Muscle of arm (tissue), 14 donors: ENCODE measurements around the gene NXPH3. TPM values are rescaled to one million over a fixed set of nuclear protein-coding genes. Genes with fewer than 3 reads are reported as not detected.
A peak's percentile ranks its signal among the peaks of the same experiment; 100 is the strongest.
"Not testable (repeated sequence)": the region's sequence is repeated elsewhere in the genome, so short reads cannot be mapped to it uniquely, and the experiment has no call there.

Experiments used
- DNase-seq: peaks from one replicate; pipeline ENCODE4 v3.0.0-alpha.2; 2013
- long read RNA-seq, 11 donors: transcript quantifications; one replicate each; lab custom pipeline, GENCODE V29; 2026
- polyA plus RNA-seq, 12 donors: library from polyadenylated mRNA; unstranded; fragments of 120-200 nt; gene quantifications; one replicate each; pipeline ENCODE4 v1.2.1, GENCODE V29; 2013; ENCODE audit not compliant: insufficient read length in 12 of 12

The NXPH3 gene
- 1 to 10 TPM in 10 of 12 donors, not detected in 2; 1.1 to 1.9 (median 1.3) TPM for polyA plus RNA-seq
- long read RNA-seq, donor 1, full-length matches to known transcripts = 2 of 2 reads
- long read RNA-seq, donor 1, partial matches to known transcripts = 0 of 2 reads
- long read RNA-seq, donor 1, other reads (novel, unspliced or antisense) = 0 of 2 reads
- long read RNA-seq, donor 2 = 0 reads
- long read RNA-seq, donor 3, full-length matches to known transcripts = 2 of 2 reads
- long read RNA-seq, donor 3, partial matches to known transcripts = 0 of 2 reads
- long read RNA-seq, donor 3, other reads (novel, unspliced or antisense) = 0 of 2 reads
- long read RNA-seq, donor 4, full-length matches to known transcripts = 2 of 2 reads
- long read RNA-seq, donor 4, partial matches to known transcripts = 0 of 2 reads
- long read RNA-seq, donor 4, other reads (novel, unspliced or antisense) = 0 of 2 reads
- long read RNA-seq, donor 5, full-length matches to known transcripts = 4 of 4 reads
- long read RNA-seq, donor 5, partial matches to known transcripts = 0 of 4 reads
- long read RNA-seq, donor 5, other reads (novel, unspliced or antisense) = 0 of 4 reads
- long read RNA-seq, donor 6, full-length matches to known transcripts = 3 of 3 reads
- long read RNA-seq, donor 6, partial matches to known transcripts = 0 of 3 reads
- long read RNA-seq, donor 6, other reads (novel, unspliced or antisense) = 0 of 3 reads
- long read RNA-seq, donor 7 = 0 reads
- long read RNA-seq, donor 8, full-length matches to known transcripts = 3 of 3 reads
- long read RNA-seq, donor 8, partial matches to known transcripts = 0 of 3 reads
- long read RNA-seq, donor 8, other reads (novel, unspliced or antisense) = 0 of 3 reads
- long read RNA-seq, donor 9, full-length matches to known transcripts = 1 of 1 reads
- long read RNA-seq, donor 9, partial matches to known transcripts = 0 of 1 reads
- long read RNA-seq, donor 9, other reads (novel, unspliced or antisense) = 0 of 1 reads
- long read RNA-seq, donor 10, full-length matches to known transcripts = 4 of 4 reads
- long read RNA-seq, donor 10, partial matches to known transcripts = 0 of 4 reads
- long read RNA-seq, donor 10, other reads (novel, unspliced or antisense) = 0 of 4 reads
- long read RNA-seq, donor 11, full-length matches to known transcripts = 3 of 3 reads
- long read RNA-seq, donor 11, partial matches to known transcripts = 0 of 3 reads
- long read RNA-seq, donor 11, other reads (novel, unspliced or antisense) = 0 of 3 reads

DNA sequence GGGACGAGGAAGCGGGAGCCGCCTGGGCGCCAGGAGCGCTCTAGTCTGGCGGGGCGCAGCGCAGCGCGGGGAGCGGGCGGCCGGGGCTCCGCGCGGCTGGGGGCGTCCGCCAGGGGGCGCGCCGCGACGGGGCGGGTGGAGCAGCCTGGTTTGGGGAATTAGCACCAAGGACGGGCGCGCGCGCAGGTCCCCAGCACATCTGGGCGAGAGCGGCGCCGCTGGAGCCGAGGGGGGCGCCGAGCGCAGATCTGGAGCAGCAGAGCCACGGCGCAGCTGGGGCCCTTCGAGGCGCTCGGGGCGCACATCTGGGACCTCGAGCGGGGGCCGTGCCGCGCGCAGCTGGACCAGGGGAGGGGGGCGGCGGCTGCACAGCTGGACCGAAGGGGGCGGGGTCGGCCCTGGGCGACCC, at the start of gene NXPH3:
TSS of gene NXPH3 (plus strand) at position 193 of the 409 bp plus-strand sequence. CDS start 349 bp downstream, outside the sequence.
- peak; percentile 40 for DNase-seq

DNA sequence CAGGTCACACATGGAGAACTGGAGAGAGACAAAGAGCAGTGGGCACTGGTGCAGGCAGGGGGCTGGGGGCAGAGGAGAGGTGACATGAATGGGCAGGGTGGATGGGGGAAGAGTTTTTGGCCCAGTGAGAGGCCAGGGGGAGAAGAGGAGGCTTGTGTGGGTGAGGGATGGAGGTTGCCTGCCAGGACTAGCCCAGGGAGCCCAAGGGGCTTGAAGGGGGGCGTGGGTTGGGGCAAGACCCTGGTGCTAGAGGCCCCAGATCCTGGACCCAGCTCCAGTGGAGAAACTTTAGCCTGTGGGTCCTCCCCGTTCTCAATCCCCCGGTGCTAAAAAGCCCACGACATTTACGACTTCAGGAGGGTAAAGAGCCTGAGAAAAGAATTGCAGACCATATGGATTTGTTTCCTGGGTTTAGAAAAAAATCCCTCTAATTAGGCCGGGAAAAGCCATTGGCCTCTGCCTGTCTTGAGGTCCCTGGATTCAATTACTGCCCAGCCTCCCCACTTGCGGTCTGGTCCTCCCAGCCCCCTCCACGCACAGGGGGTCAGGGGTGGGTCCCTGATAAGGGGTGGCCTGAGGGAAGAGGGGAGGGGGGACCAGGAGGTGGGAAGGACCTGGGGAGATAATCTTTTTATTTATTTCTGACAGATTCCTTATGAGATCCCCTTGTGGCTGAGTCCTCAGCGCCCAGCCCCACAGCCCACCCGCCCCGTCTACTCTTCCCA, 47.6 kb upstream of the NXPH3 start:
- DNase-seq = no peak

DNA sequence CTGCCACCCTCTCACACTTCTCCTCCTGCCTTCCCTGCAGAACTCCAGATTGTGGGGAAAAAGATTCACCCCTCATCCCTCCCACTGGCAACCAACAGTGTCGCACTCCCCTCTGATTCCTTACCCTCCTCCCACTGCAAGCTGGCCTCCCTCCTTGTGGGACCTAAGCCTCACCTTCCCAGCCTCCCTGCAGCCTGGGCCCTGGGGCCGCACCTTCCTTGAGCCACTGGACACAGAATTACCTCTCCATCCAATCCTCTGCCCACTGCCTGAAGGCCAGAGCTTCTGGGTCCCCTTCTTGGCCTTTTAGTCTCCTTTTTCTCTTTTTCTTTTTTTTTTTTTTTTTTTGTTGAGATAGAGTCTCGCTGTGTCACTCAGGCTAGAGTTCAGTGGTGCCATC, 46.7 kb upstream of the NXPH3 start:
- no peak for DNase-seq

DNA sequence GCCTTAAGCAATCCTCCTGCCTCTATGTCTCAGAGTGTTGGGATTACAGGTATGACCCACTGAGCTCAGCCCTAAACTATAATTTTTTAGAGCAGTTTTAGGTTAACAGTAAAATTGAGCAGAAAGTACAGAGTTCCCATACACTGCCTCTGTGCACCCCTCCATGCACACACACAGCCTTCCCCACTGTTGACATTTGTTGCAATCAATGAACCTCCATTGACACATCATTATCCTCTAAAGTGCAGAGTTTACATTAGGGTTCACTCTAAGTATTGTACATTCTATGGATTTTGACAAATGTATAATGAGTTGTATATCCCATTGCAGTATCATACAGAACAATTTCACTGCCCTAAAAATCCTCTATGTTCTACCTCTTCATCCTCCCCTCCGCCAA, 45.6 kb upstream of the NXPH3 start:
- no peak for DNase-seq

DNA sequence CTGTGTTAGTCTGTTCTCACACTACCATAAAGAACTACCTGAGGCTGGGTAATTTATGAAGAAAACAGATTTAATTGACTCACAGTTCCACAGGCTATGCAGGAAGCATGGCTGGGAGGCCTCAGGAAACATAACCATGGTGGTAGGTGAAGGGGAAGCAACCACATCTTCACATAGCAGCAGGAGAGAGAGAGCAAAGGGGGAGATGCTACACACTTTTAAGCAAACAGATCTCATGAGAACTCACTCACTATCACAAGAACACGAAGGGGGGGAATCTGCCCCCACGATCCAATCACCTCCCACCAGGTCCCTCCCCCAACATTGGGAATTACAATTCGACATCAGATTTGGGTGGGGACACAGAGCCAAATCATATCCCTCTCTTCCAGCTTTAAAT, 31.8 kb upstream of the NXPH3 start:
- DNase-seq = no peak

DNA sequence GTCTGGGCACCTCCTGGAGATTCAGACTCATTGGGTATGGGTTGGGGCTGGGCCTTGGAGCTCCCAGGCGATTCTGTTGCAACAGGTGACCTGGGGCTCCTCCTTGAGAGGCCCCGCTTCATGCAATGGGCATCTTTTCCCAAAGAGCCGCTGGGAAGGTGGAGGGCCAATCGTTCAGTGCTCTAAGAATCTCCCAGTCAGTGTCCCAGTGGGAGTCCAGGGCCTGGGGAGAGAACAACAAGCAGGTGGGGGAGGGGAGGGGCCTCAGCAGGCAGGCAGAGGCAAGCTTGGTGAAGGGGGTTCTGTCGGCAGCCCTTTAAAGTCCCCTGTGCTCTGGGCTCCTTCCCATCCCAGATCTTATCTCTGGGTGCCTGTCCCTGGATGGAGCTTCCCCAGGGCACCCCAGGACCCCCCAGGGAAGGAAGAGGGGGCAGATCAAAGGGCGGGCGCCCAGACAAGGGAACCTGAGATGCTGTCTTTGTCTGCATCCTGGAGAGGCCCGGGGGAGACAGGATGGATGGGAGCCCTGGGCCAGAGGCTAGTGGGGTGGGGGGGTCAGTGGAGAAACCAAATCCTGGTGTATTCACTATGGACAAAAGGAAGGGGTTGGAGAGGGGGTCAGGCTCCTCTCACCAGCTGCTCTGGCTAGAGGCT, 30.5 kb upstream of the NXPH3 start:
- no peak for DNase-seq

DNA sequence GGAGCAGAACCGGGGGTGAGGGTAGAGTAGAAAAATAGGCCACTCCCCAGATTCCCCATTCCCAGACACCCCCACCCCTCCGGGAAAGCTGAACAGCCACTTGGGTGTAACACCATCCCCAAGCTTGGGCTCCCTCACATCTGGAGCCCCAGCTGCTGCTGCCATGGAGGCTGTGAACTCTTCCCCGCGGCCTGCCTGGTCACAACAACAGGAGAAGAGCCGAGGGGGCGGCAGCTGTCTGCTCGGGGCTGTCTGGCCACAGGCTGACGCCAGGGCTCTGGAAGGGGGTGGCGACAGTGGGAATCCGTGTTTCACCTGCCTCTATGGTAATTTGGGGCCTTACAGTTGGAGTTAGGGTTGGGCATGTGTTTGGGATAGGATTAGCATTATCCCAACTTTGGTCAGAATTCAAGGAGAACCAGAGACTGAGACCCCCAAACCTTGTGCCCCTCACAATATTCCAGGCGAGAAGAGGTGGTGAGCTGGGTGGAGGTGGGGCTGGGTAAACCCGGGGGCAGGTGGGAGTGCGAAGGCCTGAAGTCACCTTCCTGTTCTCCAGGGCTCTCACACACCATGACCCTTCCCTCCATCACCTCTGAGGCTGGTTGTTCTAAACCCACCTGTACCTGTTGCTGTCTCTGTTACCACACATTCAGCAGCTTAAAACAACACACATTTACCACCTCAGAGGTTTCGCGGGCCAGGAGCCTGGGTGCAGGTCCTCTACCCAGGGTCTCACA, 29.7 kb upstream of the NXPH3 start:
- no peak for DNase-seq

DNA sequence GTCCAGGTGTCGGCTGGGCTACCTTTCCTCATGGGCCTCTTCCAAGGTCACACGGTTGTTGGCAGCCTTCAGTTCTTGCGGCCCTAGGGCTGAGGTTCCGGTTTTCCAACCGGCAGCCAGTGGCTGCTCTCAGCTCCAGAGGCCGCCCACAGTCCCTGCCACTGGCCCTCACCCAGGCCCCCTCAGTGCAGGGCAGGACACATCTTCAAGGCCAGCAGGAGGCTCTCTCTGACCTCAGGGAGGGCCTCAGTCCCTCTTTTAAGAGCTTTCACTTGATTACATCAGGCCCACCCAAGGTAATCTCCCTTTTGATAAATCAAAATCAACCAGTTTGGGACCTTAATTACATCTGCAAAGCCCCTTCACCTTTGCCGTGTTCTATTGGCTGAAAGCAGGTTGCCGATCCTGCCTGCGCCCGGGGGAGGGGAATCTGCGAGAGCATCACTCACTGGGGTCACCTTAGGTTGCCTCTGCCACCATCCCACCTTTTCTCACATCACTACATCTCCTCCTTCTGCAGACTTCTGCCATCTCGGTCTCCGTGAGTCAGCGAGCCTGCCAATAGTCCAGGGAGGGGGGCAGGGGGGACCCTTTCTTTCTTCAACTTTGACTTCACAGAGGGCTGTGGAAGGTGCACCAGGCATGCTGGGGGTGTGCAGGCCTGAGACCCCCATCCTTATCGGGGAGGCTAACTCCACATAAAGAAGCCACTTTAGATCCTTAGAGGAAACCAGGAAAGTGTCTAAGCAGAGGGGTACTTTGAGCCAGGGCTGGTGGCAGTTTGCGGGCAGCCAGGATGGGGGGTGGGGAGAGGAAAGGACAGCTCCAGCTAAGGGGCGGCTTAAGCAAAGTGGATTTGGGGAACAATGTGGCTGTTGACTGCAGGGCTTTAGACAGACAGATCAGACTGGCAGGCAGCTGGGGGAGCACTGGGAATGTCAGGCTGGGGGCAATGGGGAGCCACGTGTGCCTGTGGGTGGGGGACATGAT, 28.8 kb upstream of the NXPH3 start:
- DNase-seq = no peak

DNA sequence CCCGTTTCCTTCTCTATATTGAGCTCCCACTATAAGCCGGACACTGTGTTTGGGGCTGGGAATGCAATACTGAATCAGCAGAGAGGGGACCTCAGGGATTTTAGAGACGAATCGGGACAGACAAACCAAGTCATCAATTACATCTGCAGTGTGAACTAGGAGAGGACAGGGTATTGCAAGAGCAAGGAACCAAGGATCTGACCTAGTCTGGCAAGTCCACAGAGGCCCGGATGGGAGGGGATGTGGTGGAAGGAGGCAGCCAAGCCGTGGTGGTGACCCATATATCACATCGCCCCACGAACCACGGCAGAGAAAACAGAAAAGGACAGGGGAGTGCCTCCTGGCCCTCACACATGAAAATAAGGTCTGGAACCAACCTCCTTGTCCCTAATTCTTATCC, 28.1 kb upstream of the NXPH3 start:
- no peak for DNase-seq

DNA sequence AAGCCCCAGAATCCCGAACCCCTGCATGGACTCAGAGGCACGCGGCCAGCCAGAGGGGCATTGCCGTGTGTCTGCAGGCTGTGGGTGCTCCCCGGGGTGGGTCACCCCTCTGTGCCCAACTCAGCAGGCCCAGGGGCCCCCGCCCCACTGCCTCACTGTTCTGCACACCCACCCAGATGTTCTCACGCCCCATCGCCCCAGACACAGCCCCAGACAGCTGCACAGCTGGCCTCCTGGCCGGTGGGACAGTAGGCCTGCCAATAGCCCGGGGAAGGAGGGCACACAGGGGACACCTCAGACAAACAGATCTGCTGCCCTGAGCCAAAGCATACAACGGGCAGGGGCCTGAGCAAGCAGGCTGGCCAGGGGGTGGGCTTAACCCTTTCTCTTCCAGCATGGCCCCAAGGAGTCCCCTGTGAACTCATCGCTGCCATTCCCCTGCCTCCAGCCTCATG, 27.6 kb upstream of the NXPH3 start:
- no peak for DNase-seq

DNA sequence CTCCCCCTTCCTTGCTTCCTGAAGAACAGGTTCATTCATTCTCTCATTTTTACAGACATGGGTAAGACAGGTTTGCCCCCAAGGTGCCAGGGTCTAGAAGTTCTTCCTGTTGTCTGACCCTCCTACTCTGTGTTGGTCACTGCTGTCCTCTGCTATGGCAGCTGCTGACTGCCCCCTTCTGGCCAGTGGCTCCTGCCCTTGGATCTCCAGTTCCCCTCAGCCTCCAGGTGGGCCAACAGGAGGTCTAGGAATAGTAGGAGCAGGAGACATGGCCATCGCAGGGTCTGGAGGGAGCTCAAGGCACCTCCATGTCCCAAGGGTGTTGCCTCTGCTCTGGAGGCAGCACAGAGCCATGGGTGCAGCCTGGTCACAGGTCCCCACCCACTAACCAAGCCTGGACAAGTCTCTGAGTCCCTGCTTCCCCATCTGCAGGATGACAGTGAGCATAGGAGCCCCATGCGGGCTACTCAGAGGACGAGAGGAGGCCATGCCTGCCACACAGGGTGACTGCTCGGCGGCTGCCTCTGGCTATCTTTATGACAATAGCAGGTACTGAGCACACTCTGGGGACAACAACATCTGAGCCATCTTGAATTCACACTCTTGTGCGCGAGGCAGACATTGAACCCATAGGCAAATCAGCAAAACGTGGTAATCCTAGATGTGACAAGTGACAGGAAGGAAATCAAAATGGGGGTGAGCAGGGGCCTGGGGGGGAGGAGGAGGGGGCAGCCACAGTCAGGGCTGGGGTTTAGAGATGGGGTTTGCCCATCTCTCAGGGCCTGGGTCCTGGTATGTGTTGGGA, 27.0 kb upstream of the NXPH3 start:
- DNase-seq = no peak

DNA sequence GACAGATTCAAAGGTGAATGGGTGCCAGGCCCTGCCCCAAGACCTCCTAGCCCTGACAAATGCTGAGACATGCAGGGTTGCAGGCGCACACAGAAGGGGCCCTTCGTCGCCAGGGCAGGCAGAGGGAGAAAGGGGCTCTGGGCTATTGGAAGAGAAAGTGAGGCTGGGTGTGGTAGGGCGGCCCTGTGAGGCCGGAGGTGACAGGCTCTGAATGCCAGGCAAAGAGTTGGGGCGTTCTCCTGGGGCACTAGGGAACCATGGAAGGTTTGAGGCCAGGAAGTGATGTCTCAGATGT, 26.4 kb upstream of the NXPH3 start:
- no peak for DNase-seq

DNA sequence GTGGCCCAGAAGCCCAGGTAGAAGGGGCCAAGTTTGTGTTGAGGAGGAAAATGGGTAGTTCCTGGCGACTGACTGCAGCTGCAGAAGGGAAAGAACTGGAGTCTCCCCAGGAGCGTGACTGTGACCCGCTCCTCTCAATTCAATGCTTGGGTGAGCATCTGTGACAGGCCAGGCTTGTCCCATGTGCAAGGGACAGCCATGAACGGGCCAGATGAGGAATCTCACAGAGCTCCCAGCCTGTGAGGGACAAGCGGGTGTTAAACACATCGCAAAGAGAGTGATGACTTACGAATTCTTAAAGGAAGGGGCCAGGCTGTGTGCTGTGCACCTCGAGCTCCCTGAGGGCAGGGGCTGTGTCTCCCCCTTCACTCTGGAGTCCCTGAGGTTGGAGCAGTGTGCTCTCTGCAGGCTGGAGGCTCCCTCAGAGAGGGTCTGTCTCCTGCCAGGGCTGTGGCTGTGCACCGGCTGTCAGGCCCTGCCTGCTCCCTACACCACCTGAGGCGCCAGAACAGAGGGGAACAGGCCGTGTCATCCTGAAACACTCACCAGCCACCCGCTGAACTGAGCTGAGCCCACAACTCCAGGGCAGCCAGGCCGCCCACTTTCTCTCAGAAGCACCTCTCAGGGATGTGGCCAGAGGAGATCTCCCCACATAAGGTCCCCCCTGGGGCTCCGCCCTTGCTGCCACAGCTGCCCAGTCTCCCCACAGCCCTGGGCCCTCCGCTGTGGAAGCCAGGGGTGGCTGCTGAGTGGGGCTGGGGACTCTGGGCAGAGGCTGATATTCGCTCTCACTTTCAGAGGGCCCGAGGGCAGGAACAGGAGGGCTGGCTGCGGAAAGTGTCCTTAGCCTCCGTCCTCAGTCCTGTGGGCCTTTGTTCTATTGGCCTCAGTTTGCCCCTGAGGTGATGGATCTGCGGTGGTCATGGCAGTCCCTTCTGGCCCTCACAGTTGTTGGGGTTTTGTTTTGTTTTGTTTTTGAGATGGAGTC, 25.7 kb upstream of the NXPH3 start:
- DNase-seq = no peak

DNA sequence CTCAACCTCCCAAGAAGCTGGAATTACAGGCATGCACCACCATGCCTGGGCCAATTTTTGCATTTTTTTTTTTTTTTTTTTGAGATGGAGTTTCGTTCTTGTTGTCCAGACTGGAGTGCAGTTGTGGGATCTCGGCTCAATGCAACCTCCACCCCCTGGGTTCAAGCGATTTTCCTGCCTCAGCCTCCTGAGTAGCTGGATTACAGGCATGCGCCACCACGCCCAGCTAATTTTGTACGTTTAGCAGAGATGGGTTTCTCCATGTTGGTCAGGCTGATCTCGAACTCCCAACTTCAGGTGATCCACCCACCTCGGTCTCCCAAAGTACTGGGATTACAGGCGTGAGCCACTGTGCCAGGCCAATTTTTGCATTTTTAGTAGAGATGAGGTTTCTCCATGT, 24.9 kb upstream of the NXPH3 start:
- DNase-seq = not testable (repeated sequence)

DNA sequence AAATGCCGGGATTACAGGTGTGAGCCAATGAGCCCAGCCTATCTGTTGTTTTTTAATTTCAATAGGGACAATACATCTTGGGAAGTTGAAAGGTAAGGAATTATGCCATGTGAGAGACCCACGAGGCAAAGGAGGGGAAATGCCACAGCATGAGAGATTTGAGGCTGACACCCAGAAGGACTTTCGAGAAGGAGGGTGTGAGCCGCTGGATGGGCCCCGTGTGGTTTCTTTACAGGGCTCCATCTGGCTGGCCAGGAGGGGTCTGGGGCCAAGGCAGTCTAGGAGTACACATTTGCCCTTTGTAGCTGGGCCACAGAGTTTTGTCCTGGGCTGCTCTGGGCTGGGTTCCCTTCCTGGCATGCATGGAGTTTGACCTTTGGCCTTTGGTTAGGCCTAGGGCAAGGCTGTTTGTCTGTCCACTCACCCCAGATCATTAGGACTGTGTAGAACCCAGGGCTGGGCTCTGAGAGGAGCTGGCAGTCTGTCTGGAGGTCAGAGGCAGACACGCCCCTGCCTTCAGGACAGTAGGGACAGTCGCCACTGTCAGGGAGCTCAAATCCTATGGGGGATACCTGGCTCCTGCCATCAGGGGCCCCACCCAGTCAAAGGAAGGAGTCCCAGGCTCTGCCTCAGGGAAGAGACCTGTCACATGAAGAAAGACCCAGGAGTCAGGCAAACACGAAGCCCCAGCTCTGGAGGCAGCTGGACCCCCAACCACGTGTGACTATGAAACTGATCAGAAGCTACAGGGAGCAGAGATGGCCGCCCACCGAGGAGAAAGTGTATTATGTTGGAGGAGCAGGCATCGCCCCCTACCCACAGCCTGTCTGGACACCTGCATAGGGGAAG, 24.2 kb upstream of the NXPH3 start:
- DNase-seq = no peak
